Measurements from ENCODE around the gene DOC2B. TPM values are rescaled to one million over a fixed set of nuclear protein-coding genes. Genes with fewer than 3 reads are reported as not detected.

The DOC2B gene
- total RNA-seq, 1 donor from 2014 or later: 29.7 TPM

GRCh38 chr17:160336-160735 lies 21.1 kb downstream of the DOC2B start:
- no peak for TF ChIP-seq CTCF (conservative IDR thresholded peaks at IDR 0.05; ENCODE audit: low read depth, low read length)
- H3K4me3 ChIP-seq (ENCODE audit: low read depth, low read length): no peak overlapping the region
- DNase-seq (ENCODE audit: low read depth): no peak

DNA sequence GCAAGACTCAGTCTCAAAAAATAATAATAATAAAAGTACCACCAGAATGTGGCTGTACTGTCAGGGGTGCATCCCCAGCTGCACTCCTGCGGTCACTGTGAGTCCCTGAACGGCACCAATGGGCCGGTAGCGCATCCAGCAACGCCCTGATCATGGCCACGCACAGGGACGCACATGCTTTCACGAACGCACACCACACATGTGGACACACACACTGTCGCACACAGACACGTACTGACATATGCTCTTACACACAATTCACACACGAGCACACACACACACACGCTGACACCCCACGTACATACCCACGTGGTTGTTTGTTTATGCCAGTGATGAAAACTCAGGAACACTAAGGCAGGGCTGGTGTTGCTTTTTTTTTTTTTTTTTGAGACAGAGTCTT lies 21.8 kb downstream of the DOC2B start:
- no peak overlapping the region for H3K4me3 ChIP-seq (ENCODE audit: low read depth, low read length)
- DNase-seq (ENCODE audit: low read depth): no peak
- no peak for TF ChIP-seq CTCF (conservative IDR thresholded peaks at IDR 0.05; ENCODE audit: low read depth, low read length)

DNA sequence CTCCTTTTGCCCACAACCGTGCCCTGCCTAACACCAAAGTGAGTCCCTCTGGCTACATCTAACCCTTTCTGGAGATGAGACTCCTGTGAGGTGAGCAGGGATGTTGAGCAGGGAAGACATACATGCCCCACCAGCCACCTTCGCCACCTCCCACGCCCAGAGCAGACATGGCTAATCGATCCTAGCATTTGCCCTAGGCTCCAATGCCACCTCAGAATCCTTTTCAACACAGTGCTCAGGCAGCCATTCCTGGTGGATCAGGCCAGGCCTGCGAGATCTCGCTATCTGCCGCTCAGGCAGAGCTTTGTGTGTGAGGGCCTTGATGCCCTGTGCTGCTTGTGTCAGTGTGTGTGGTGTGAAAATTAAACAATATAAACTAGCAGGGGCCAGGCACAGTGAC lies 23.1 kb downstream of the DOC2B start:
- no peak for TF ChIP-seq CTCF (conservative IDR thresholded peaks at IDR 0.05; ENCODE audit: low read depth, low read length)
- DNase-seq (ENCODE audit: low read depth): no peak
- H3K4me3 ChIP-seq (ENCODE audit: low read depth, low read length): no peak overlapping the region

- no peak for DNase-seq (ENCODE audit: low read depth)
- H3K4me3 ChIP-seq (ENCODE audit: low read depth, low read length): no peak overlapping the region
- TF ChIP-seq CTCF (conservative IDR thresholded peaks at IDR 0.05; ENCODE audit: low read depth, low read length): no peak
These were observed 23.5 kb downstream of the DOC2B start for GRCh38 chr17:157901-158300.

DNA sequence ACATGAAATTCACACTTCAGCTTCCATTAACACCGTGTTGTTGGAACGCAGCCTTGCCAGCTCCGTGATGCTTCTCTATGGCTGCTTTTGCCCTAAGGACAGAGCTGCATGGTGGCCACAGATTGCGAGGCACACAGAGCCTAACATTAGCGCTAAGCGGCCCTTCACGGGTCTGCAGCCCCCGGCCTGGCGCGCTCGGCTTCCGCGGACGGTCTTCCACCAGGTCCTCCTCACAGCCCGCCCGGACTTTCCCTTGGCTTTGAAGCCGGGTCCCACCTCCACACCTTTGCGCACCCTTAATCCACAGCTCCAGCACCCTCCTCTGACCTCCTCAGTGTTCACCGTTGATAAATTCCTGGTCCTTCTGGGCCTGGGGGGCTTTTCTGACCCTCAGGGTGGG lies 24.5 kb downstream of the DOC2B start:
- H3K4me3 ChIP-seq (ENCODE audit: low read depth, low read length): no peak overlapping the region
- no peak for DNase-seq (ENCODE audit: low read depth)
- no peak for TF ChIP-seq CTCF (conservative IDR thresholded peaks at IDR 0.05; ENCODE audit: low read depth, low read length)

- DNase-seq (ENCODE audit: low read depth): no peak
- no peak overlapping the region for H3K4me3 ChIP-seq (ENCODE audit: low read depth, low read length)
- no peak for TF ChIP-seq CTCF (conservative IDR thresholded peaks at IDR 0.05; ENCODE audit: low read depth, low read length)
These were observed 25.3 kb downstream of the DOC2B start for GRCh38 chr17:156094-156621.

GRCh38 chr17:155576-155975 lies 25.9 kb downstream of the DOC2B start:
- TF ChIP-seq CTCF (conservative IDR thresholded peaks at IDR 0.05; ENCODE audit: low read depth, low read length): no peak
- DNase-seq (ENCODE audit: low read depth): no peak
- H3K4me3 ChIP-seq (ENCODE audit: low read depth, low read length): no peak overlapping the region
